Measurements from ENCODE around the gene VWA5A. TPM values are rescaled to one million over a fixed set of nuclear protein-coding genes. Genes with fewer than 3 reads are reported as not detected.
"Not testable (repeated sequence)": the region's sequence is repeated elsewhere in the genome, so short reads cannot be mapped to it uniquely, and the experiment has no call there.

The VWA5A gene
- total RNA-seq, 1 experiment from 2014 or later = 7.5 TPM

GRCh38 chr11:124094731-124095130 is 20.5 kb upstream of the VWA5A start:
- no peak for DNase-seq (ENCODE audit: low read depth)

GRCh38 chr11:124096364-124096763 is 18.9 kb upstream of the VWA5A start:
- DNase-seq (ENCODE audit: low read depth) = no peak

- DNase-seq (ENCODE audit: low read depth) = no peak
Observed at GRCh38 chr11:124098141-124098540, 17.1 kb upstream of the VWA5A start.

- no peak for DNase-seq (ENCODE audit: low read depth)
Observed at GRCh38 chr11:124101737-124102136, 13.5 kb upstream of the VWA5A start.

- no peak for DNase-seq (ENCODE audit: low read depth)
Observed at GRCh38 chr11:124108156-124108555, 7.1 kb upstream of the VWA5A start.

GRCh38 chr11:124109377-124109776 is 5.9 kb upstream of the VWA5A start:
- no peak for DNase-seq (ENCODE audit: low read depth)

- no peak for DNase-seq (ENCODE audit: low read depth)
Observed at GRCh38 chr11:124110201-124110600, 5.0 kb upstream of the VWA5A start.

GRCh38 chr11:124113890-124114289 is 1.4 kb upstream of the VWA5A start:
- DNase-seq (ENCODE audit: low read depth) = no peak

- DNase-seq (ENCODE audit: low read depth) = no peak
Observed at GRCh38 chr11:124115782-124116616, 749 bp downstream of the VWA5A start.

- DNase-seq (ENCODE audit: low read depth) = no peak
Observed at GRCh38 chr11:124119103-124119502, 3.9 kb downstream of the VWA5A start.

GRCh38 chr11:124120891-124121290 is 5.6 kb downstream of the VWA5A start:
- no peak for DNase-seq (ENCODE audit: low read depth)

GRCh38 chr11:124122123-124122522 is 6.9 kb downstream of the VWA5A start:
- no peak for DNase-seq (ENCODE audit: low read depth)

GRCh38 chr11:124123622-124124021 is 8.4 kb downstream of the VWA5A start:
- no peak for DNase-seq (ENCODE audit: low read depth)

GRCh38 chr11:124127134-124127533 is 11.9 kb downstream of the VWA5A start:
- not testable (repeated sequence) for DNase-seq (ENCODE audit: low read depth)

GRCh38 chr11:124143034-124143433 is 27.8 kb downstream of the VWA5A start:
- no peak for DNase-seq (ENCODE audit: low read depth)

GRCh38 chr11:124147951-124148350 is 32.7 kb downstream of the VWA5A start:
- DNase-seq (ENCODE audit: low read depth) = no peak

GRCh38 chr11:124150684-124151083 is 35.4 kb downstream of the VWA5A start:
- DNase-seq (ENCODE audit: low read depth) = no peak

- DNase-seq (ENCODE audit: low read depth) = no peak
Observed at GRCh38 chr11:124152770-124153407, 37.6 kb downstream of the VWA5A start.

GRCh38 chr11:124153821-124154220 is 38.6 kb downstream of the VWA5A start:
- DNase-seq (ENCODE audit: low read depth) = no peak

- no peak for DNase-seq (ENCODE audit: low read depth)
Observed at GRCh38 chr11:124159481-124159880, 44.2 kb downstream of the VWA5A start.

GRCh38 chr11:124160986-124161385 is 45.7 kb downstream of the VWA5A start:
- DNase-seq (ENCODE audit: low read depth) = no peak

GRCh38 chr11:124167826-124168231 is 52.6 kb downstream of the VWA5A start:
- no peak for DNase-seq (ENCODE audit: low read depth)

- DNase-seq (ENCODE audit: low read depth) = no peak
Observed at GRCh38 chr11:124168796-124169195, 53.5 kb downstream of the VWA5A start.
